Skeletal muscle satellite cell (primary cell): Measurements from ENCODE around the gene TENT5A. TPM values are rescaled to one million over a fixed set of nuclear protein-coding genes. Genes with fewer than 3 reads are reported as not detected.

Source experiments
- H3K27me3 ChIP-seq: 2 replicates; pipeline ENCODE4 v1.7.0; 2013; ENCODE audit warnings: low read length; ENCODE audit not compliant: control insufficient read depth, insufficient read depth
- H3K36me3 ChIP-seq: 2 replicates; pipeline ENCODE4 v1.7.0; 2013; ENCODE audit warnings: mild to moderate bottlenecking, control low read depth, low read length; ENCODE audit not compliant: insufficient read depth
- H3K4me1 ChIP-seq: 2 replicates; pipeline ENCODE4 v1.7.0; 2013; ENCODE audit warnings: low read length; ENCODE audit not compliant: control insufficient read depth, insufficient read depth
- H3K4me2 ChIP-seq: 2 replicates; pipeline ENCODE4 v1.7.0; 2013; ENCODE audit warnings: mild to moderate bottlenecking, low read length
- H3K4me3 ChIP-seq: 2 replicates; pipeline ENCODE4 v1.7.0; 2013; ENCODE audit warnings: low read length
- H3K9ac ChIP-seq: 2 replicates; pipeline ENCODE4 v1.7.0; 2013; ENCODE audit warnings: mild to moderate bottlenecking, low read depth, low read length, moderate library complexity
- H3K9me3 ChIP-seq: replicated peaks from 2 replicates; pipeline ENCODE4 v1.7.0; 2013; ENCODE audit warnings: mild to moderate bottlenecking, control low read depth, low read length
- small RNA-seq: library from RNA; depleted of rRNA; stranded (forward); fragments of <200 nt; gene quantifications from one replicate; pipeline ENCODE3, GENCODE V24; 2012

The TENT5A gene

GRCh38 chr6:81696524-81696923 lies 56.0 kb downstream of the TENT5A start:
- H3K9me3 ChIP-seq: no peaks in the 10 kb centered on the region

More at GRCh38 chr6:81696524-81696923, 56.0 kb downstream of the TENT5A start:
- no peak overlapping the region for H3K4me3 ChIP-seq
- H3K4me1 ChIP-seq: no peaks in the 10 kb centered on the region
- no peak overlapping the region for H3K9ac ChIP-seq
- H3K27me3 ChIP-seq: no peaks in the 10 kb centered on the region
- H3K4me2 ChIP-seq: no peak overlapping the region
- H3K36me3 ChIP-seq: no peaks in the 10 kb centered on the region

Small RNA genes within 50 kb of the gene (small RNA-seq; reads per million reads assigned to genes)
- gene AL078599.1: not detected
- not detected for gene RF00156
